Transverse colon (tissue), 4 donors: ENCODE data around the gene IL1R1. TPM values are rescaled to one million over a fixed set of nuclear protein-coding genes. Genes with fewer than 3 reads are reported as not detected.

ENCODE experiments used
- DNase-seq: peaks from one replicate; pipeline ENCODE4 v3.0.0-alpha.2; 2019
- H3K27ac ChIP-seq, 4 donors: fragments of 200-600 bp; sonication (generic); 2 replicates each; pipeline ENCODE4 v1.5.1; 2016 to 2018; ENCODE audit warnings: inconsistent platforms in 4 of 4
- H3K27me3 ChIP-seq: fragments of 200-600 bp; sonication (generic); 2 replicates; pipeline ENCODE4 v1.5.1; 2017; ENCODE audit warnings: inconsistent platforms
- H3K36me3 ChIP-seq, 4 donors: fragments of 200-600 bp; sonication (generic); 2 replicates each; pipeline ENCODE4 v1.5.1; 2017 to 2019; ENCODE audit warnings: inconsistent platforms in 4 of 4
- H3K4me1 ChIP-seq, 4 donors: fragments of 200-600 bp; sonication (generic); 2 replicates each; pipeline ENCODE4 v1.5.1; 2017 to 2020; ENCODE audit warnings: inconsistent platforms in 4 of 4
- H3K4me3 ChIP-seq, 4 donors: fragments of 200-600 bp; sonication (generic); 1 replicate in 1 of 4; 2 replicates in 3 of 4; pipeline versions ENCODE4 v1.5.1 to v1.6.1; 2017 to 2019; ENCODE audit warnings: inconsistent platforms in 4 of 4
- H3K9me3 ChIP-seq, 2 donors: fragments of 200-600 bp; sonication (generic); 2 replicates each; pipeline ENCODE4 v1.5.1; 2017 to 2019; ENCODE audit warnings: inconsistent platforms in 2 of 2
- EP300 ChIP-seq: sonication (generic); formaldehyde crosslinking; IDR thresholded peaks from one replicate; pipeline ENCODE4 v1.6.1; 2017; ENCODE audit warnings: antibody characterized with exemption, low read depth
- POLR2A ChIP-seq: fragments of 450-650 bp; IDR thresholded peaks from one replicate; pipeline ENCODE4 v1.6.1; 2016; ENCODE audit warnings: antibody characterized with exemption, mild to moderate bottlenecking, moderate library complexity
- POLR2AphosphoS5 ChIP-seq, 3 donors: sonication (generic); formaldehyde crosslinking; IDR thresholded peaks; one replicate each; pipeline ENCODE4 v1.6.1; 2016; ENCODE audit warnings: antibody characterized with exemption in 3 of 3
- WGBS, 2 donors: methylation state at CpG; one replicate each; pipeline ENCODE4 v1.1.5; 2018; ENCODE audit warnings: low coverage in 1 of 2; 5-methylcytosine and 5-hydroxymethylcytosine counted together
- in situ Hi-C, 4 donors: fragments of 200-750 bp; cut with MboI; loops; one replicate each; pipeline versions ENCODE4 v1.15.0 to v1.15.1; 2017; ENCODE audit warnings: low sequenced_read_pairs in 3 of 4, low pct_ligation_motif_present in 1 of 4, low pct_unique_long_range_greater_than_20kb in 1 of 4
- intact Hi-C: fragments of 100-400 bp; cut with DNase I; formaldehyde crosslinking; loops from one replicate; pipeline ENCODE4 v1.15.1; 2023; ENCODE audit warnings: low total_unique reads
- total RNA-seq, 4 donors: library from RNA; depleted of rRNA; stranded (reverse); fragments of >200 nt; gene quantifications; one replicate each; pipeline ENCODE4 v1.1.0, GENCODE V29; 2016
- TF ChIP-seq, protein P1 (sequence below), 5 experiments: fragments of 200-600 bp in 3 of 5; fragments of 450-650 bp in 2 of 5; sonication (generic) in 3 of 5; IDR thresholded peaks; 1 replicate in 2 of 5; 2 replicates in 3 of 5; pipeline ENCODE4 v1.5.1; 2016 to 2017; ENCODE audit warnings: antibody characterized with exemption in 5 of 5, inconsistent platforms in 3 of 5, mild to moderate bottlenecking in 2 of 5, moderate library complexity in 1 of 5

Gene IL1R1
- total RNA-seq, 4 donors from 2014 or later = 20.2 to 58.0 (median 36.2) TPM

DNA sequence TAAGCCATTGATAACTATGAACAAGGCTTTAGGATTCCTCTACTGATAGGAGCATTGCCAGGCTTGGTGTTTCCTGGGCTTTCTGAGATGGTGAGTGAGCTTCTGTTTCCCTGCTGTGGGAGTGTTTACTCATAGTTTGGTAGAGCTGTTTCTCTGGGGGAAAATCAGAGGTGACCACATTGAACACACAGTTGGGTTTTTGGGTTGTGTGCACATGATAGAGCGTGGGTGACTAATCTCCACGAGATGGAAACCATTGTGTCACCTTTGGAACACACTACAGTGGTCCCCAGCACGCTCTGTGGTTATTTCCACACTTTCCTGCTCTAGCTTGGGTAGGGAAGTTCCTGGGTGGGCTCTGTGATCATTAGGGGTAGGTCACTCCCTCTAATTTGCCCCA, 5.4 kb downstream of the IL1R1 start:
- Histone ChIP-seq H3K4me1 (peaks cover 0 to 5% (median 0%) of the 10 kb centered on the region in 4 donors), H3K27ac (peak overlapping the region; percentile 7 to 54 (median 14)), H3K9me3 (peaks cover 0 to 8% of the 10 kb centered on the region in 2 donors), H3K36me3 (no peaks in the 10 kb centered on the region), H3K4me3 (no peak overlapping the region), H3K27me3 (no peaks in the 10 kb centered on the region)
- WGBS, 2 donors = 74% methylated on average over 3 of the region's 3 CpGs; no CpG with 5 or more reads in 1 of the 2 donors
- intact Hi-C loops (loop anchor here (10.0 kb wide), 1 partner anchor 263 kb away; no protein-coding TSS in a partner anchor), in situ Hi-C loops (loop anchor here in 1 of 4 donors (10.0 kb wide), 1 partner anchor 123 kb away; no protein-coding TSS in a partner anchor)
- no peak for DNase-seq
- no peak for TF ChIP-seq POLR2A
- TF ChIP-seq POLR2AphosphoS5 (IDR thresholded peaks at IDR 0.05) = peak in 2 of 3 donors; percentile 32 to 37
- TF ChIP-seq, protein P1, sequence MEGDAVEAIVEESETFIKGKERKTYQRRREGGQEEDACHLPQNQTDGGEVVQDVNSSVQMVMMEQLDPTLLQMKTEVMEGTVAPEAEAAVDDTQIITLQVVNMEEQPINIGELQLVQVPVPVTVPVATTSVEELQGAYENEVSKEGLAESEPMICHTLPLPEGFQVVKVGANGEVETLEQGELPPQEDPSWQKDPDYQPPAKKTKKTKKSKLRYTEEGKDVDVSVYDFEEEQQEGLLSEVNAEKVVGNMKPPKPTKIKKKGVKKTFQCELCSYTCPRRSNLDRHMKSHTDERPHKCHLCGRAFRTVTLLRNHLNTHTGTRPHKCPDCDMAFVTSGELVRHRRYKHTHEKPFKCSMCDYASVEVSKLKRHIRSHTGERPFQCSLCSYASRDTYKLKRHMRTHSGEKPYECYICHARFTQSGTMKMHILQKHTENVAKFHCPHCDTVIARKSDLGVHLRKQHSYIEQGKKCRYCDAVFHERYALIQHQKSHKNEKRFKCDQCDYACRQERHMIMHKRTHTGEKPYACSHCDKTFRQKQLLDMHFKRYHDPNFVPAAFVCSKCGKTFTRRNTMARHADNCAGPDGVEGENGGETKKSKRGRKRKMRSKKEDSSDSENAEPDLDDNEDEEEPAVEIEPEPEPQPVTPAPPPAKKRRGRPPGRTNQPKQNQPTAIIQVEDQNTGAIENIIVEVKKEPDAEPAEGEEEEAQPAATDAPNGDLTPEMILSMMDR (IDR thresholded peaks at IDR 0.05) = no peak
- no peak for TF ChIP-seq EP300

DNA sequence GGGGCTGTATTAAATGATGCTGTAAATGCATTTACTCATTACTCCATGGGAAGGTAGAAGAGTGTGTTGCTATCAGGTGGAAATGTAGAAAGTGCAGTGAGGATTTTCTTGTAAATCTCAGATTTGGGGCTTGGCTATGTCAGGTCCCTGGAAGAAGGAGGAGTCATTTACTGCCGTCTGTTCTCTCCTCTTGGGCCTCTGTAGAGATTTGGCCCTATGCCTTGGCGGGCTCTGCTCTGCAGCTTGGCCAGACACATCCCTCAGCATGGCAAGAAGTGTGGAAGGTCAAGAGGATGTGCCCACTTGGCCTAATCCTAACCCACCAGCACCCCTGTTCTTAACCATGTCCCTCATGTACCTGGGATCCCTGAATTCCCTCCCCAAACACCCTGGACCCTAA, 6.7 kb downstream of the IL1R1 start:
- Histone ChIP-seq H3K4me1 (no peaks in the 10 kb centered on the region), H3K27ac (peak overlapping the region in 3 of 4 donors; percentile 18 to 39 (median 36)), H3K4me3 (no peak overlapping the region), H3K36me3 (peaks cover 0 to 5% (median 0%) of the 10 kb centered on the region in 4 donors), H3K9me3 (peaks cover 0 to 8% of the 10 kb centered on the region in 2 donors), H3K27me3 (no peaks in the 10 kb centered on the region)
- TF ChIP-seq POLR2A = no peak
- WGBS, 2 donors = 78% methylated on average over 2 of the region's 2 CpGs; no CpG with 5 or more reads in 1 of the 2 donors
- DNase-seq = no peak
- intact Hi-C loops (loop anchor here (10.0 kb wide), 1 partner anchor 264 kb away; no protein-coding TSS in a partner anchor), in situ Hi-C loops (loop anchor here in 1 of 4 donors (10.0 kb wide), 1 partner anchor 124 kb away; no protein-coding TSS in a partner anchor)

DNA sequence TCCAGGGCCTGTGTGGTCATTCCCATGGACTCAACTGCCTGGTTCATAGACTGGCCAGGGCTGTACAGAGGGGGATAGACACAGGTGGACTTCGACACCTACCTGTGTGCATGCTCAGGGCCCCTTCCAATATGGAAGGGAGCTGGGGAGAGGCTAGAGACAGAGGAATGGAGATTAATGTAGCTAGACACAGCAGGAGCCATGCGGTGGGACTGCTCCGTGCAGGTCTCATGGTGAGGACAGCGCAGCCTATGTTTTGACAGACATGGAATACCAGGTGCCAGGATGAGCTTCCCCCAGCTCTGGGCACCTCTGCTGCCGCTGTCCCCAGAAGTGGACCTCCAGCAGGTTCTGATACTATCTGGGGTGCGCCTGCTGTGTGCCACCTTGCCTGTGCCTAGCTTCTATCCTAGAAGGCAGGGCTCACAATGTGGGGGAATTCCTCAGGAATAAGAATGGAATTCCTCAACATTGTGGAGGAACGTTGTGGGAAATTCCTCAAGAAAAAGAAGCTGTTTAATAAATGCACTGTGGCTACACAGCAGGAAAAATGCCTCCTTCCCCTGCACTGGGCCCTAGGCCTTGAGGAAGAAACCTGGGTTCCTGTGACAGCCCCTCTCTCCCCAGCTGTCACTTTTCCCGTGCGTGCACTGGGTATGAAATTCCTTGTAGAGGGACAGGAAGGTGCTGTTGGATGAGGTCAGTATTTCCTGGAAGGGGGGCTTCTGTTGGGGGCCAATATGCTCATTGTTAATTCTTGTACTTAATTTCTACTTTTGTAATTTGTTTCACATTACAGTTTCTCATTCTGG, 7.3 kb downstream of the IL1R1 start:
- no peak overlapping the region for H3K4me3 ChIP-seq

DNA sequence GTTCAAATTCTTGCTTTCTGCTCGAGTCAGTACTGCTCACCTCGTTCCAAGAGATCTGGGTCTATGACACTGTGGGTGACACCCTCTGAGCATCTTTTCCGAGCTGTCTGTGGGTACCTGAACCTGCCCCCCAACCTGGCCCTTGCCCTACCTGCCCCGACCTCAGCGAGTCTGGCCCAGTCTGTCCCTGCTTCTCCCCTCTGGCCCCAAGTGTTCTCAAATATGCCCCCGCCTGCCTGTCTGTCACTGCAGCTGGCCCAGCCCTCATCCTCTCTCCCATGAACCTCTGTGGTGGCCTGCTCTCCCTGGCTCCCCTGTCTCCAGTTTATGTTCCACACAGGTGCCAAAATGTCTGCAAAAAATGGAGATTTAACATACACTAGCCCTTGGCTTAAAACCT, 11.8 kb downstream of the IL1R1 start:
- WGBS, 2 donors = 82 to 94% methylated on average over 2 to 6 of the region's 6 CpGs
- Histone ChIP-seq H3K27me3 (no peaks in the 10 kb centered on the region), H3K4me1 (no peaks in the 10 kb centered on the region), H3K4me3 (no peak overlapping the region), H3K27ac (peak overlapping the region in 1 of 4 donors; percentile 65), H3K36me3 (peaks cover 0 to 9% (median 0%) of the 10 kb centered on the region in 4 donors), H3K9me3 (no peaks in the 10 kb centered on the region)
- TF ChIP-seq POLR2AphosphoS5 (IDR thresholded peaks at IDR 0.05) (no peak), EP300 (no peak), POLR2A (no peak)
- TF ChIP-seq, protein P1 (IDR thresholded peaks at IDR 0.05) = no peak
- in situ Hi-C loops = loop anchor here in 2 of 4 donors (25.0 kb wide), 2 partner anchors 117 to 142 kb away; no protein-coding TSS in a partner anchor
- DNase-seq = no peak
- intact Hi-C loops = no loop called here

More for the DNA sequence above, 7.3 kb downstream of the IL1R1 start:
- H3K9me3 ChIP-seq = peaks cover 0 to 8% of the 10 kb centered on the region in 2 donors
- H3K4me1 ChIP-seq = no peaks in the 10 kb centered on the region
- H3K27me3 ChIP-seq = no peaks in the 10 kb centered on the region
- peak overlapping the region in 3 of 4 donors; percentile 18 to 39 (median 36) for H3K27ac ChIP-seq
- WGBS, 2 donors = 79% methylated on average over 9 of the region's 9 CpGs; no CpG with 5 or more reads in 1 of the 2 donors
- intact Hi-C loops (loop anchor here (10.0 kb wide), 1 partner anchor 265 kb away; no protein-coding TSS in a partner anchor), in situ Hi-C loops (loop anchor here in 3 of 4 donors (10.0 to 25.0 kb wide), 3 partner anchors 113 to 138 kb away; no protein-coding TSS in a partner anchor)
- DNase-seq = no peak
- peaks cover 0 to 9% (median 0%) of the 10 kb centered on the region in 4 donors for H3K36me3 ChIP-seq
- TF ChIP-seq, protein P1 (IDR thresholded peaks at IDR 0.05) = no peak
- TF ChIP-seq EP300 (no peak), POLR2AphosphoS5 (IDR thresholded peaks at IDR 0.05) (no peak), POLR2A (no peak)
